HL-60 (cell line): ENCODE results near the gene ATP5F1E.

Source experiments
- CTCF ChIP-seq: IDR thresholded peaks from one replicate; pipeline ENCODE4 v1.5.1; 2011; ENCODE audit warnings: low read length, control low read depth, inconsistent platforms; ENCODE audit not compliant: insufficient read depth
- POLR2AphosphoS5 ChIP-seq: IDR thresholded peaks from 2 replicates; pipeline ENCODE4 v1.6.1; 2012; ENCODE audit warnings: low read depth
- REST ChIP-seq: IDR thresholded peaks from 2 replicates; pipeline ENCODE4 v1.6.1; 2012; ENCODE audit warnings: low read depth; ENCODE audit not compliant: insufficient replicate concordance
- SPI1 ChIP-seq: IDR thresholded peaks from 2 replicates; pipeline ENCODE4 v1.6.1; 2012; ENCODE audit warnings: low read depth, mild to moderate bottlenecking, borderline replicate concordance

- TF ChIP-seq CTCF (no peak), POLR2AphosphoS5 (no peak), REST (no peak), SPI1 (no peak)
Measured at GRCh38 chr20:59068534-59068933, 36.4 kb upstream of the ATP5F1E start.
